CD4-positive, alpha-beta memory T cell (primary cell): ENCODE data around the gene C16orf86. TPM values are rescaled to one million over a fixed set of nuclear protein-coding genes. Genes with fewer than 3 reads are reported as not detected.

Experiments used
- CTCF ChIA-PET: fragments of 350-600 bp; sonication (Branson Sonifier 250); formaldehyde crosslinking; loops from one replicate; lab custom pipeline; 2021; ENCODE audit warnings: inconsistent platforms; ENCODE audit not compliant: partially characterized antibody; lab: Charles Lee
- POLR2A ChIA-PET: fragments of 350-600 bp; sonication (Branson Sonifier 250); formaldehyde crosslinking; loops from one replicate; lab custom pipeline; 2021; ENCODE audit not compliant: partially characterized antibody; lab: Charles Lee
- DNase-seq, 5 donors: peaks; one replicate each; pipeline versions ENCODE4 v3.0.0 to v3.0.0-alpha.2; 2020 to 2022; ENCODE audit warnings: mixed read lengths in 1 of 5
- H3K27ac ChIP-seq: one replicate; pipeline ENCODE4 v1.7.0; 2013; ENCODE audit warnings: low read depth, low read length
- H3K27me3 ChIP-seq: 2 replicates; pipeline ENCODE4 v1.7.0; 2013; ENCODE audit warnings: mild to moderate bottlenecking, low read length, moderate library complexity; ENCODE audit not compliant: insufficient read depth
- H3K36me3 ChIP-seq: 2 replicates; pipeline ENCODE4 v1.7.0; 2013; ENCODE audit warnings: mild to moderate bottlenecking, low read length, moderate library complexity; ENCODE audit not compliant: insufficient read depth
- H3K4me1 ChIP-seq: 2 replicates; pipeline ENCODE4 v1.7.0; 2013; ENCODE audit warnings: mild to moderate bottlenecking, low read length, moderate library complexity; ENCODE audit not compliant: insufficient read depth
- H3K4me3 ChIP-seq, 2 donors: one replicate each; pipeline ENCODE4 v1.7.0; 2013; ENCODE audit warnings: low read length in 2 of 2, mild to moderate bottlenecking in 1 of 2
- H3K9me3 ChIP-seq, 2 donors: one replicate each; pipeline ENCODE4 v1.7.0; 2013; ENCODE audit warnings: low read length in 2 of 2, control low read depth in 1 of 2; ENCODE audit not compliant: control insufficient read depth in 1 of 2
- H3K27ac Mint-ChIP-seq, 7 donors: one replicate each; pipeline ENCODE4 v1.8.0; 2020 to 2021; ENCODE audit warnings: mixed read lengths in 7 of 7, mild to moderate bottlenecking in 6 of 7, inconsistent platforms in 3 of 7, moderate library complexity in 3 of 7
- H3K27me3 Mint-ChIP-seq, 2 donors: one replicate each; pipeline ENCODE4 v1.8.0; 2020 to 2021; ENCODE audit warnings: mixed read lengths in 2 of 2
- H3K36me3 Mint-ChIP-seq, 2 donors: one replicate each; pipeline ENCODE4 v1.8.0; 2020 to 2021; ENCODE audit warnings: mixed read lengths in 2 of 2, inconsistent platforms in 1 of 2, mild to moderate bottlenecking in 1 of 2
- H3K4me1 Mint-ChIP-seq, 4 donors: one replicate each; pipeline ENCODE4 v1.8.0; 2020 to 2021; ENCODE audit warnings: mixed read lengths in 4 of 4, mild to moderate bottlenecking in 1 of 4
- H3K4me3 Mint-ChIP-seq, 8 donors: one replicate each; pipeline ENCODE4 v1.8.0; 2020 to 2021; ENCODE audit warnings: mixed read lengths in 8 of 8, mild to moderate bottlenecking in 7 of 8, moderate library complexity in 6 of 8, inconsistent platforms in 3 of 8
- H3K9me3 Mint-ChIP-seq, 8 donors: one replicate each; pipeline ENCODE4 v1.8.0; 2020 to 2021; ENCODE audit warnings: mixed read lengths in 8 of 8, mild to moderate bottlenecking in 5 of 8, inconsistent platforms in 3 of 8, moderate library complexity in 1 of 8
- intact Hi-C: fragments of 100-400 bp; cut with micrococcal nuclease; formaldehyde crosslinking; loops from one replicate; pipeline ENCODE4 v1.15.1; 2023
- polyA plus RNA-seq, 2 donors: library from polyadenylated mRNA; unstranded; fragments of 300-500 nt; fragmentation: Illumina TruSeq; gene quantifications; one replicate each; pipeline ENCODE4 v1.2.3, GENCODE V29; 2021
- total RNA-seq, 2 experiments: library from RNA; stranded (reverse); gene quantifications; one replicate each; pipeline ENCODE4 v1.2.3, GENCODE V29; 2021

The C16orf86 gene
- total and polyA plus RNA-seq, 4 experiments from 2014 or later, result 2.9 to 4.1 (median 3.8) TPM

- Histone ChIP-seq H3K36me3 (peaks cover 51% of the 10 kb centered on the region), H3K4me3 (no peak overlapping the region), H3K27me3 (no peaks in the 10 kb centered on the region), H3K9me3 (no peaks in the 10 kb centered on the region), H3K27ac (no peak overlapping the region), H3K4me1 (peaks cover 25% of the 10 kb centered on the region)
- no peaks in the 10 kb centered on the region for H3K27me3 Mint-ChIP-seq
- peaks cover 0 to 2% (median 0%) of the 10 kb centered on the region in 8 donors for H3K9me3 Mint-ChIP-seq
- DNase-seq, result no peak
- intact Hi-C loops, result no loop called here
- no peak overlapping the region for H3K4me3 Mint-ChIP-seq
- ChIA-PET CTCF (interaction anchor here (15.0 kb wide), 1 partner anchor 102 kb away, joined by 329 read pairs; no protein-coding TSS in a partner anchor), POLR2A (interaction anchor here (1.2 to 9.5 kb wide), 2 partner anchors 9 to 18 kb away, joined by 5 to 164 read pairs; partner anchors contain the start of genes ACD and PARD6A)
- peak overlapping the region in 1 of 7 donors; percentile 16 for H3K27ac Mint-ChIP-seq
- peaks cover 4 to 29% (median 20%) of the 10 kb centered on the region in 4 donors for H3K4me1 Mint-ChIP-seq
- H3K36me3 Mint-ChIP-seq, result peaks cover 19 to 43% of the 10 kb centered on the region in 2 donors
These were observed 17.1 kb upstream of the C16orf86 start for GRCh38 chr16:67649494-67649931.

- H3K4me3 Mint-ChIP-seq, result peak overlapping the region in 1 of 8 donors; percentile 23
- intact Hi-C loops, result no loop called here
- H3K4me1 Mint-ChIP-seq, result peaks cover 4 to 28% (median 19%) of the 10 kb centered on the region in 4 donors
- peaks cover 0 to 2% (median 0%) of the 10 kb centered on the region in 8 donors for H3K9me3 Mint-ChIP-seq
- H3K4me1 ChIP-seq, result peaks cover 24% of the 10 kb centered on the region
- peak overlapping the region in 6 of 7 donors; percentile 1 to 86 (median 19) for H3K27ac Mint-ChIP-seq
- H3K27me3 Mint-ChIP-seq, result no peaks in the 10 kb centered on the region
- peaks cover 55% of the 10 kb centered on the region for H3K36me3 ChIP-seq
- CTCF ChIA-PET, result interaction anchor here (15.0 kb wide), 1 partner anchor 103 kb away, joined by 329 read pairs; no protein-coding TSS in a partner anchor
- H3K27me3 ChIP-seq, result no peaks in the 10 kb centered on the region
- DNase-seq, result no peak
- POLR2A ChIA-PET, result interaction anchor here (9.5 kb wide), 1 partner anchor 9 kb away, joined by 164 read pairs; the partner anchor contains the start of genes ACD and PARD6A
- no peaks in the 10 kb centered on the region for H3K9me3 ChIP-seq
- no peak overlapping the region for H3K4me3 ChIP-seq
- no peak overlapping the region for H3K27ac ChIP-seq
- H3K36me3 Mint-ChIP-seq, result peaks cover 19 to 46% of the 10 kb centered on the region in 2 donors
These were observed 16.6 kb upstream of the C16orf86 start for GRCh38 chr16:67650023-67650422.

GRCh38 chr16:67651039-67651438 is 15.6 kb upstream of the C16orf86 start:
- no peak for DNase-seq
- Mint-ChIP-seq H3K4me3 (no peak overlapping the region), H3K4me1 (peaks cover 7 to 26% (median 16%) of the 10 kb centered on the region in 4 donors), H3K36me3 (peaks cover 26 to 54% of the 10 kb centered on the region in 2 donors), H3K27me3 (no peaks in the 10 kb centered on the region), H3K9me3 (peaks cover 0 to 2% (median 0%) of the 10 kb centered on the region in 8 donors), H3K27ac (peak overlapping the region in 4 of 7 donors; percentile 2 to 23 (median 9))
- Histone ChIP-seq H3K4me3 (no peak overlapping the region), H3K9me3 (no peaks in the 10 kb centered on the region), H3K27me3 (no peaks in the 10 kb centered on the region), H3K27ac (no peak overlapping the region), H3K36me3 (peaks cover 62% of the 10 kb centered on the region), H3K4me1 (peaks cover 14% of the 10 kb centered on the region)
- intact Hi-C loops, result no loop called here
- ChIA-PET POLR2A (interaction anchor here (1.6 to 9.5 kb wide), 2 partner anchors 8 to 105 kb away, joined by 3 to 164 read pairs; partner anchors contain the start of genes ACD and PARD6A), CTCF (interaction anchor here (15.0 kb wide), 1 partner anchor 104 kb away, joined by 329 read pairs; no protein-coding TSS in a partner anchor)

DNA sequence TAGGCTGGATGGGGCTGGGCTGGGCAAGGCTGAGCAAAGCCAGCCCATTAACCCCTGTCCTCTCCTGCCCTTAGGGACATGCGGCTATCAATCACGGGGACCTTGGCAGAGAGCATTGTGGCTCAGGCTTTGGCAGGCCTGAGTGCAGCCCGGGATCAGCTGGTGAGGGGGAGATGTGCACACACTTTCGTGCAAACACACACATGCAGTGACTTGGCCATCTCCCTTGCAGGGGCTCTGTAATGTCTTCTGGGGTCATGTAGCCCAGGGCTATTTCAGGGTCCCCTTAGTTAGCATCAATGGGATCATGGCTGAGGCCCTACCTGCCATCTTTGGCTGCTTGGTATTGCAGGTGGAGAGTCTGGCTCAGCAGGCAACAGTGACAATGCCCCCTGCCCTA is 14.8 kb upstream of the C16orf86 start:
- Mint-ChIP-seq H3K9me3 (peaks cover 0 to 2% (median 0%) of the 10 kb centered on the region in 8 donors), H3K27ac (peak overlapping the region in 3 of 7 donors; percentile 37 to 80 (median 72)), H3K4me3 (no peak overlapping the region), H3K27me3 (no peaks in the 10 kb centered on the region), H3K4me1 (peaks cover 7 to 23% (median 11%) of the 10 kb centered on the region in 4 donors), H3K36me3 (peaks cover 26 to 53% of the 10 kb centered on the region in 2 donors)
- no peak overlapping the region for H3K4me3 ChIP-seq
- peaks cover 6% of the 10 kb centered on the region for H3K4me1 ChIP-seq
- CTCF ChIA-PET, result interaction anchor here (0.8 to 15.0 kb wide), 3 partner anchors 16 to 165 kb away, joined by 3 to 329 read pairs (median 3); no protein-coding TSS in a partner anchor
- H3K27me3 ChIP-seq, result no peaks in the 10 kb centered on the region
- intact Hi-C loops, result no loop called here
- POLR2A ChIA-PET, result interaction anchor here (1.1 to 9.5 kb wide), 3 partner anchors 7 to 106 kb away, joined by 3 to 164 read pairs (median 3); partner anchors contain the start of genes ACD and PARD6A
- H3K36me3 ChIP-seq, result peaks cover 60% of the 10 kb centered on the region
- H3K9me3 ChIP-seq, result no peaks in the 10 kb centered on the region
- H3K27ac ChIP-seq, result no peak overlapping the region
- DNase-seq, result no peak

GRCh38 chr16:67652578-67653127 is 14.0 kb upstream of the C16orf86 start:
- POLR2A ChIA-PET, result interaction anchor here (1.1 to 2.5 kb wide), 2 partner anchors 90 to 97 kb away, joined by 3 to 9 read pairs; partner anchors contain the start of gene CTCF
- Mint-ChIP-seq H3K27ac (no peak overlapping the region), H3K36me3 (peaks cover 26 to 53% of the 10 kb centered on the region in 2 donors)

GRCh38 chr16:67653128-67653788 is 13.4 kb upstream of the C16orf86 start:
- H3K27ac Mint-ChIP-seq, result no peak overlapping the region

More at GRCh38 chr16:67652578-67653127, 14.0 kb upstream of the C16orf86 start:
- CTCF ChIA-PET, result interaction anchor here (0.8 to 15.0 kb wide), 3 partner anchors 15 to 164 kb away, joined by 3 to 329 read pairs (median 3); no protein-coding TSS in a partner anchor
- no peak overlapping the region for H3K27ac ChIP-seq
- H3K36me3 ChIP-seq, result peaks cover 61% of the 10 kb centered on the region
- Mint-ChIP-seq H3K27me3 (no peaks in the 10 kb centered on the region), H3K4me3 (no peak overlapping the region), H3K4me1 (peaks cover 8 to 23% (median 10%) of the 10 kb centered on the region in 4 donors), H3K9me3 (peaks cover 0 to 2% (median 0%) of the 10 kb centered on the region in 8 donors)
- no peaks in the 10 kb centered on the region for H3K9me3 ChIP-seq
- intact Hi-C loops, result no loop called here
- H3K4me3 ChIP-seq, result no peak overlapping the region
- no peaks in the 10 kb centered on the region for H3K4me1 ChIP-seq
- DNase-seq, result no peak
- H3K27me3 ChIP-seq, result no peaks in the 10 kb centered on the region

More at GRCh38 chr16:67653128-67653788, 13.4 kb upstream of the C16orf86 start:
- no peaks in the 10 kb centered on the region for H3K27me3 Mint-ChIP-seq
- no peaks in the 10 kb centered on the region for H3K9me3 ChIP-seq
- H3K27me3 ChIP-seq, result no peaks in the 10 kb centered on the region
- DNase-seq, result no peak
- peaks cover 8 to 23% (median 10%) of the 10 kb centered on the region in 4 donors for H3K4me1 Mint-ChIP-seq
- ChIA-PET CTCF (interaction anchor here (1.1 to 15.0 kb wide), 2 partner anchors 14 to 106 kb away, joined by 3 to 329 read pairs; no protein-coding TSS in a partner anchor), POLR2A (interaction anchor here (2.5 kb wide), 1 partner anchor 91 kb away, joined by 9 read pairs; the partner anchor contains the start of gene CTCF)
- peaks cover 0 to 2% (median 0%) of the 10 kb centered on the region in 8 donors for H3K9me3 Mint-ChIP-seq
- intact Hi-C loops, result no loop called here
- no peak overlapping the region for H3K4me3 Mint-ChIP-seq
- no peak overlapping the region for H3K27ac ChIP-seq
- H3K36me3 Mint-ChIP-seq, result peaks cover 26 to 58% of the 10 kb centered on the region in 2 donors
- no peak overlapping the region for H3K4me3 ChIP-seq
- no peaks in the 10 kb centered on the region for H3K4me1 ChIP-seq
- H3K36me3 ChIP-seq, result peaks cover 64% of the 10 kb centered on the region
